Fibroblast of lung (primary cell): ENCODE results near the gene UVRAG. TPM values are rescaled to one million over a fixed set of nuclear protein-coding genes. Genes with fewer than 3 reads are reported as not detected.

Source experiments
- DNase-seq, 2 donors: peaks; one replicate each; pipeline versions ENCODE4 v3.0.0 to v3.0.0-alpha.2; 2010; ENCODE audit warnings: low read depth in 2 of 2
- H2AFZ ChIP-seq: 2 replicates; pipeline ENCODE4 v1.5.1; 2012; ENCODE audit warnings: low read length, control low read depth, inconsistent platforms
- H3K27ac ChIP-seq: 2 replicates; pipeline ENCODE4 v1.5.1; 2011; ENCODE audit warnings: low read length, control low read depth; ENCODE audit not compliant: insufficient read depth
- H3K27me3 ChIP-seq: 2 replicates; pipeline ENCODE4 v1.5.1; 2011; ENCODE audit warnings: mild to moderate bottlenecking, low read length; ENCODE audit not compliant: control insufficient read depth, insufficient read depth
- H3K36me3 ChIP-seq: 2 replicates; pipeline ENCODE4 v1.5.1; 2011; ENCODE audit warnings: low read length; ENCODE audit not compliant: control insufficient read depth, insufficient read depth
- H3K4me1 ChIP-seq: 2 replicates; pipeline ENCODE4 v1.5.1; 2011; ENCODE audit warnings: low read length; ENCODE audit not compliant: control insufficient read depth, insufficient read depth; ENCODE audit errors: extremely low read depth
- H3K4me2 ChIP-seq: 2 replicates; pipeline ENCODE4 v1.5.1; 2011; ENCODE audit warnings: low read length, control low read depth; ENCODE audit not compliant: insufficient read depth; ENCODE audit errors: extremely low read depth
- H3K4me3 ChIP-seq, 4 experiments: fragments of 200-600 bp in 1 of 4; sonication (generic) in 1 of 4; replicated peaks in 1 of 4; 2 replicates each; pipeline ENCODE4 v1.5.1; 2011 to 2016; ENCODE audit warnings: low read length in 4 of 4, low read depth in 3 of 4, mild to moderate bottlenecking in 3 of 4, control low read depth in 2 of 4, inconsistent platforms in 1 of 4, mixed read lengths in 1 of 4; ENCODE audit not compliant: insufficient read depth in 1 of 4; ENCODE audit errors: control extremely low read depth in 1 of 4
- H3K79me2 ChIP-seq: 2 replicates; pipeline ENCODE4 v1.5.1; 2012; ENCODE audit warnings: mild to moderate bottlenecking, low read length, inconsistent platforms; ENCODE audit not compliant: control insufficient read depth, insufficient read depth
- H3K9ac ChIP-seq: 2 replicates; pipeline ENCODE4 v1.5.1; 2011; ENCODE audit warnings: mild to moderate bottlenecking, low read length, control low read depth; ENCODE audit not compliant: insufficient read depth
- H3K9me3 ChIP-seq: 2 replicates; pipeline ENCODE4 v1.5.1; 2012; ENCODE audit warnings: low read depth, low read length; ENCODE audit not compliant: control insufficient read depth, insufficient read depth
- H4K20me1 ChIP-seq: 2 replicates; pipeline ENCODE4 v1.5.1; 2011; ENCODE audit warnings: low read length; ENCODE audit not compliant: control insufficient read depth, insufficient read depth; ENCODE audit errors: extremely low read depth
- EZH2 ChIP-seq: IDR thresholded peaks from 2 replicates; pipeline ENCODE4 v1.5.1; 2012; ENCODE audit warnings: low read length, control low read depth, mild to moderate bottlenecking; ENCODE audit errors: missing control alignments
- polyA plus RNA-seq, 2 donors: library from polyadenylated mRNA; depleted of rRNA in 1 of 2; stranded (reverse) in 1 of 2; unstranded in 1 of 2; fragments of >200 nt; gene quantifications; 2 replicates each; pipeline ENCODE4 v1.2.1, GENCODE V29; 2011 to 2012; ENCODE audit warnings: missing spikeins in 1 of 2
- total RNA-seq: library from RNA; depleted of rRNA; stranded (reverse); fragments of >200 nt; gene quantifications from 2 replicates; pipeline ENCODE4 v1.2.1, GENCODE V29; 2014
- TF ChIP-seq, protein P1 (sequence below), 2 donors: IDR thresholded peaks in 1 of 2; conservative IDR thresholded peaks in 1 of 2; 1 replicate in 1 of 2; 2 replicates in 1 of 2; pipeline ENCODE4 v1.5.1; 2011 to 2012; ENCODE audit warnings: low read length in 2 of 2, control low read depth in 1 of 2, inconsistent platforms in 1 of 2, low read depth in 1 of 2, mild to moderate bottlenecking in 1 of 2

Gene UVRAG
- total and polyA plus RNA-seq, 2 donors (not counting 1 experiment from before 2014, with no cell fraction given) = 15.8 to 22.1 TPM

DNA sequence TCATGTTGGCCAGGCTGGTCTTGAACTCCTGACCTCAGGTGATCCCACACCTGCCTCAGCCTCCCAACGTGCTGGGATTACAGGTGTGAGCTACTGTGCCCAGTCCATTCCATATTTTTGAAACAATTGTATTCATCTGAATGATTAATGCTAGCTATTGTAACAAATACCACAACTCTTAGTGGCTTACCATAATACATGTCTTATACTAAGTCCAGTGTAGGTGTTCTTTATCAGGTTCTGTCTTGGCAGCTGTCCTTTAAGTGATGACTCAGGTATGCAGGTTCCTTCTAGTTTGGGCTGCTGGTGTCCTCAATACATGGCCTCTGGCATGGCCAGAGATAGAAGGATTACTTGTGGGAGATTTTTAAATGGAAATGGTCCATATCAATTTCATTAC lies 39.0 kb downstream of the UVRAG start:
- Histone ChIP-seq H3K79me2 (no peaks in the 10 kb centered on the region), H3K9ac (no peak overlapping the region), H3K4me2 (no peak overlapping the region), H3K27me3 (no peaks in the 10 kb centered on the region), H2AFZ (no peak overlapping the region), H3K4me1 (no peaks in the 10 kb centered on the region), H4K20me1 (no peaks in the 10 kb centered on the region), H3K27ac (no peak overlapping the region), H3K36me3 (no peaks in the 10 kb centered on the region), H3K4me3 (no peak overlapping the region), H3K9me3 (no peaks in the 10 kb centered on the region)
- DNase-seq = no peak
- TF ChIP-seq, protein P1, sequence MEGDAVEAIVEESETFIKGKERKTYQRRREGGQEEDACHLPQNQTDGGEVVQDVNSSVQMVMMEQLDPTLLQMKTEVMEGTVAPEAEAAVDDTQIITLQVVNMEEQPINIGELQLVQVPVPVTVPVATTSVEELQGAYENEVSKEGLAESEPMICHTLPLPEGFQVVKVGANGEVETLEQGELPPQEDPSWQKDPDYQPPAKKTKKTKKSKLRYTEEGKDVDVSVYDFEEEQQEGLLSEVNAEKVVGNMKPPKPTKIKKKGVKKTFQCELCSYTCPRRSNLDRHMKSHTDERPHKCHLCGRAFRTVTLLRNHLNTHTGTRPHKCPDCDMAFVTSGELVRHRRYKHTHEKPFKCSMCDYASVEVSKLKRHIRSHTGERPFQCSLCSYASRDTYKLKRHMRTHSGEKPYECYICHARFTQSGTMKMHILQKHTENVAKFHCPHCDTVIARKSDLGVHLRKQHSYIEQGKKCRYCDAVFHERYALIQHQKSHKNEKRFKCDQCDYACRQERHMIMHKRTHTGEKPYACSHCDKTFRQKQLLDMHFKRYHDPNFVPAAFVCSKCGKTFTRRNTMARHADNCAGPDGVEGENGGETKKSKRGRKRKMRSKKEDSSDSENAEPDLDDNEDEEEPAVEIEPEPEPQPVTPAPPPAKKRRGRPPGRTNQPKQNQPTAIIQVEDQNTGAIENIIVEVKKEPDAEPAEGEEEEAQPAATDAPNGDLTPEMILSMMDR (conservative IDR thresholded peaks at IDR 0.05 in 1 of 2, IDR thresholded peaks at IDR 0.05 in 1 of 2; ENCODE audit: low read depth in 1 of 2, low read length in 2 of 2) = no peak

DNA sequence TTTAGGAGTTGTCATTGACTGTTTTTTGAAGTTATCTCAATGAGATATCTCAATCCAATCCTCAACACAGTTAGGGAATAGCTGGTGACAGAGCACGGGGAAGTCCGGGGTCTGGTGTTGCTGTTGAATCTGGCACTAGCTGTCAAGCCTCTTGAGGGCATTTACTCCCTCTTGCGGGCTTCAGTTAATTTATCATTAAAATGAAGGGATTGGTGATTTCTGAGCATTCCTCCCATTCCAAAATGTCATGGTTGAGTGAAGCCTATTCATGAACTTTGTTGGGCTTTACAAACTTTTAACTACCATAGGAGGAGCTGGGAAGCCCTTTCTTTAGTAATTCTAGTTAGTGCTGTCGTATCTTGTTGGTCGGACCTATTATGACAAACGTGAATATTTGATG lies 40.2 kb downstream of the UVRAG start:
- Histone ChIP-seq H3K9ac (no peak overlapping the region), H3K9me3 (no peaks in the 10 kb centered on the region), H3K27me3 (no peaks in the 10 kb centered on the region), H3K36me3 (no peaks in the 10 kb centered on the region), H4K20me1 (no peaks in the 10 kb centered on the region), H3K79me2 (no peaks in the 10 kb centered on the region), H3K27ac (no peak overlapping the region), H2AFZ (no peak overlapping the region), H3K4me3 (no peak overlapping the region), H3K4me1 (no peaks in the 10 kb centered on the region), H3K4me2 (no peak overlapping the region)
- no peak for TF ChIP-seq EZH2
- TF ChIP-seq, protein P1 (conservative IDR thresholded peaks at IDR 0.05 in 1 of 2, IDR thresholded peaks at IDR 0.05 in 1 of 2; ENCODE audit: low read depth in 1 of 2, low read length in 2 of 2) = no peak
- no peak for DNase-seq

DNA sequence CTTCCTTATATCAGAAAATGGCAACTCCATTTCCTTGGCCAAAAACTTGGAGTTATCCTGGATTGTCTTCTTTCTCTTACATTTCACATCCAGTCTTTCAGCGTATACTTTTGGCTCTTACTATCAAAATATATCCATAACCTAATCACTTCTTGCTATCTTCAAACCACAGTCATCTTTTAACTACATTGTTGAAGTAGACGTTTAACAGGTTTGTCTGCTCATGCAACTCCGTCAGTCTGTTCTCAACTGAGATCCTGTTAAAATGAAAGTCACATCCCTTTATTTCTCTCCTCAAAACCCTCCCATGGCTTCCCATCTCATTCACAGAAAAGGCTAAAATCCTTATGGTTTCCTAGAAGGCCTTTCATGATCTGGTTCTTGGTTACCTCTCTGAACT lies 41.9 kb downstream of the UVRAG start:
- no peaks in the 10 kb centered on the region for H3K9me3 ChIP-seq
- no peak overlapping the region for H3K9ac ChIP-seq
- H2AFZ ChIP-seq = no peak overlapping the region
- H3K79me2 ChIP-seq = no peaks in the 10 kb centered on the region
- no peak overlapping the region for H3K27ac ChIP-seq
- H4K20me1 ChIP-seq = no peaks in the 10 kb centered on the region
- no peaks in the 10 kb centered on the region for H3K27me3 ChIP-seq
- H3K4me1 ChIP-seq = no peaks in the 10 kb centered on the region
- H3K4me2 ChIP-seq = no peak overlapping the region
- H3K4me3 ChIP-seq = no peak overlapping the region
- H3K36me3 ChIP-seq = no peaks in the 10 kb centered on the region
- no peak for TF ChIP-seq EZH2
- TF ChIP-seq, protein P1 (conservative IDR thresholded peaks at IDR 0.05 in 1 of 2, IDR thresholded peaks at IDR 0.05 in 1 of 2; ENCODE audit: low read depth in 1 of 2, low read length in 2 of 2) = no peak
- DNase-seq = no peak
